Stimulated activated CD4-positive, alpha-beta T cell treated with anti-CD3 and anti-CD28 coated beads, TNF-alpha, amount 100 ng/mL, for 24 hours (primary cell): ENCODE results near the gene RNF114.
A peak's percentile ranks its signal among the peaks of the same experiment; 100 is the strongest.

Experiments used
- DNase-seq, 3 experiments: peaks; one replicate each; pipeline ENCODE4 v3.0.0-alpha.2; 2020; ENCODE audit warnings: low read depth in 3 of 3

The RNF114 gene

GRCh38 chr20:49904440-49905214 is 31.6 kb upstream of the RNF114 start:
- no peak for DNase-seq

GRCh38 chr20:49905415-49906091 is 30.6 kb upstream of the RNF114 start:
- DNase-seq, result no peak

DNA sequence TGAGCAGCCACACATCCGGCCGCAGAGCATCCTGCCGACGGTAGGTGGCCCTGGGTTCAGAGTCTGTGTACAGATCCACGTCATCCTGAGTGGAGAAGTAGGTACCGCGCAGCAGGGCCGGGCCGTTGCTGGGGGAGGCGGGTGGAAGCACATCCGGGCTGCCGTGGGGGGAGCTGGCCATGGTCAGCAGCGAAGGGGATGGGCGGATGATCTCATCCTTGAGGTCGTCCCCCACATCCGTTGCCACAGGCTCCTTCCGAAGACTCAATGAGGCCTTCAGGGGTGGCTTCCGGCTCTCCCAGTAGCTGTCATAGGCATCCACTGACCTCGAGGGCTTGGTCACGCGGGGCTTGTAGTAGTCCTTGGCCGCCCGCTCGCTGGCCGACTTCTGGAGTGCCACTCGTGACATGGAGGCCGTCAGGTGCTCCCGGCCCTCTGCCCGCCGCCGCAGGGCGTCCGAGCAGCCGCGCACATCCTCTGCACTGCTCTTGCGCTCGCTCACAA is 30.0 kb upstream of the RNF114 start:
- no peak for DNase-seq

DNA sequence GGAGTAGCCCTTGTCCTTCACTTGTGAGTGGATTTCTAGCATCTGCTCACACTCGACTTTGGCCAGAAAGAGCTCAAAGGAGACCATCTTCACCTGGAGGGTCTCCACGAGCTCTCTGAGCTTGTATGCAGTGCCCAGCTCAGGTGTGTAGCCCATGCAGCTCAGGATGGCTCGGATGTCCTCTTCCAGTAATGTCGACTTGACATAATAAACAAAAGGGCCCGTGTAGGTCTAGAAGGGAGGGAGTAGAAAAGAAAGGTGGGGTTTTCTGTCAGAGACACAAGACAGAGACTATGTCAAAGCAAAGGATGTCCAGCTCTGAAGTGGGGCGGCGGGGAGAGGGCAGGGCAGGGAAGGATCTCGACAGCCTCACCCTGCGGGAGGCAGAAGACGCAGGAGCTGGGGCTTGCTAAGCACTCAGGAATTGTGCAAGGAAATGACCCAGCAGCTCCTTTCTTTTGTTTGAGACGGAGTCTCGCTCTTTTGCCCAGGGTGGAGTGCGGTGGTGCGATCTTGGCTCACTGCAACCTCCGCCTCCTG is 29.5 kb upstream of the RNF114 start:
- DNase-seq, result no peak

DNA sequence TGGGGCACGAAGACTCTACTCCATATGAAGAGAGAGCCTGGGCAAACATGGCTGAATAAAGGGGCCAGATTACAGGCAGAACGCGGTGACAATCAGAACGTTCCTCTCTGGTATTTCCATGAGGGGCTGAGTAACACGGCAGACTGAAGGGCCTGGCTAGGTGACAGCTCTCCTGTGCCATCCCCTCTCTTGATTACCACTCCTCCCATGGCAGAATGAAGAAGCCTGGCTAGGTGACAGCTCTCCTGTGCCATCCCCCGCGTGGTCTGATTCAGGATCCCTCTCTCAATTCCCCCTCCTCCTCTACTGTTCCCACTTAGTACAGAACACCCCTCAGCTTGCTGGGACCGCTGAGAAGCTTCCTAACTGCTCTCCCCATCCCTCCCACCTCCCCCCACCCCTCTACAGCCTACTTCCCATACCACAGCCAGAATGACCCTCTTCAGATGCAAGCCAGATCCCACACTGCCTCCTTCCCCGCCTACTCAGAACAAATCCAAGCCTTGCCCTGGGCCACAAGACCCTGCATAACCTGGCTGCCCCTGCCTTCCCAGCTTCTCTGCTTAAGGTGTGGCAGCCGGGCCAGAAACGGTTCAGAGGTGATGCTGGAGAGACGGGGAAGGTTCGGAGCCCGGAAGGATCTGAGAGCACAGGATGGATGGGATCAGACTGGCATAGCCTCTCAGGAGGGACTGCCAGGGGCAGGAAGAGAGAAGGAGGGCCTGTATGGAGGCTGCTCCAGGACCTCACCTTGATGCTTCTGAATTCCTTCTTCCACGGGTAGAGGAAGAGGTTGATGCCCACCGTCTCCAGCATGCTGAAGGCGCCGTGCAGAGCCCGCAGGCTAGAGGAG is 28.6 kb upstream of the RNF114 start:
- DNase-seq, result no peak

DNA sequence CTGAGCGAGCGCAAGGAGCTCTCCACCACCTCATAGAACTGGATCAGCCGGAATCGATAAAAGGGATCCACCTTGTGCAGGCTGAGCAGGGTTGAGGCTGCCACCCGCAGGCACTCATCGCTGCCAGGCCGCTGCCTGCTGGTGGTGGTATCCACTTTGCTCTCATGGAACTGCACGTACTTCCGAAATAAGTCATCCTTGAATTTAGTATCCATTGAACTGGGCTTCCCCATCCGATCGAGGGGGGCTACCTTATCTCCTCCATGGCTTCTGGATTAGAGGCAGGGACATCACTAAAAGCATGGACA is 28.0 kb upstream of the RNF114 start:
- DNase-seq, result no peak

GRCh38 chr20:49909499-49910339 is 26.5 kb upstream of the RNF114 start:
- no peak for DNase-seq

- DNase-seq, result no peak
Observed at GRCh38 chr20:49910340-49910706, 25.9 kb upstream of the RNF114 start.

DNA sequence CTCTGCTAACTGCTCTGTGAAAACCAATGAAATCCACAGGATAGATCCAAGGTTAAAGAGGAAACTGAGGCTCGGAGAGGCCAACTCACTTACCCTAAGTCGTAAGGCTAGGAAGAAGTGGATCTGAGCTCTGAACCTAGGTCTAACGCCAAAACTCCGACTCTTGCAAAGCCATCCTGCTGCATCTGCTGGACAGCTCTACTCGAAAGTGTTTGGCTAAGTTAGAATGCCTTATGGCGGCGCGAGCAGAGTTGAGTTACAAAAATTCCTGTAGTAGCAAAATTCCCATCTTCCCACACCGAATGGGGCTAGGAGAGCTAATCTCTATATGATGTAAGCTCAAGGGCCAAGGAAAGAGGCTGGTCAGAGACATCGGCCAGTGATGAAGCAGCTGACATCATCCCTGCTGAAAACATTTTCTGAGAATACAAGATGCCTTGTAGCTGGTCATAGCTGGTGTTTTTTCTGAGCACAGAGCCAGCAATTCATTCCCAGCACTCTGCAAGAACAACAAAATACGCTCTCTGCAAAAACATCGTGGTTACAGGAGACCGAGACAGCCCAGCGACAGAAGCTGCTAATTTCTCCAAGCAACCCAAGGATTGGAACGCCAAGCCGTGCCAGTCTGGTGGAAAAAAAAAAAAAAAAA is 22.7 kb upstream of the RNF114 start:
- no peak for DNase-seq

DNA sequence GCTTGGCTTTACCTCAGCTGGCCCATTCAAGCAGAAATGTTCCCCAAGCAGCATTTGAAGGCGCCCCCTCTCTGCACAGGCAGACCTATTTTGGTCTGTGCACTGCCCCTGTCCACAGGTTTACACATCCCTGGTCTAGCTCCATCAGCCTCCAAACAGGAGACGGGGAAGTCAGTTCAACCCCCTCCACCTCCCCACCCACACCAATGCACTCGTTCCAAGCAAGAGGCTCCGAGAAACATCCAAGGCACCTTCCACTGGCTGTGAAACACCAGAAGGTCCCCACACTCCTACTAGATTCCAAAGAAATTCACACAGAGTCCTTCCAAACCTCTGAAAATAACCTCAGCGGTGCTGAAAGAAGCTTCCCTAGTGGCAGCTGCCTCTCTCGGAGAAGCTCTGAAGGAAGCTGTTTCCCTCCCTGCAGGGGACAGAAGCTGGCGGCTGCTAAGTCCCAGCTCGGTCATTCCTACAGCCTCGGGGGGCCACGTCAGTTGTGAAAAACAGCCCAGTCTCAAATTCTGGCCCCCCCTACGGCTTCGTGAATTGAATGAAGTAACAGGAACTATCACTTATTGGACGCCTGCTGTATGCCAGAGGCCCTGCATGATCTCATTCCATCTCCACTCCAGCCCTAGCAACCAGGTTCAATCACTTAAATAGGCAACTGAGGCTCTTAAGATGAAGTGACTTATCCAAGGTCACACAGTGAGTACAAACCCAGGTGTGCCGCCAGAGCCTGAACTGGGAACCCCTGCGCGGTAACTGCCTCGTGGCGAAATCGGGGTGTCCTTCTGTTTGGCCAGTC is 21.7 kb upstream of the RNF114 start:
- no peak for DNase-seq

DNA sequence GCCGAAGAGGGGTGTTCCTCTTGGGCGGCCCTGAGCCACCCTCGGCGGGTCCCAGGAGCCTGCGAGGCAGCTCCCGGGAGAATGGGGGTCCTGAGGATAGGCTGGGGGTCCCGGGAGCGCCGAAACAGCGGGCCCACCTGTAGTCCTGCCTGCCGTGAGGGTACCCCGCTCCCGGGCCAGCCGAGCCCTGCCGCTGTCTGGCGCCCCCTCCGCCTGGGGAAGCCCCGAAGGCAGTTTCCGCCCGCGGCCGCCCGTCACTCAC is 21.1 kb upstream of the RNF114 start:
- DNase-seq, result peak in 1 of 3 experiments; percentile 24

DNA sequence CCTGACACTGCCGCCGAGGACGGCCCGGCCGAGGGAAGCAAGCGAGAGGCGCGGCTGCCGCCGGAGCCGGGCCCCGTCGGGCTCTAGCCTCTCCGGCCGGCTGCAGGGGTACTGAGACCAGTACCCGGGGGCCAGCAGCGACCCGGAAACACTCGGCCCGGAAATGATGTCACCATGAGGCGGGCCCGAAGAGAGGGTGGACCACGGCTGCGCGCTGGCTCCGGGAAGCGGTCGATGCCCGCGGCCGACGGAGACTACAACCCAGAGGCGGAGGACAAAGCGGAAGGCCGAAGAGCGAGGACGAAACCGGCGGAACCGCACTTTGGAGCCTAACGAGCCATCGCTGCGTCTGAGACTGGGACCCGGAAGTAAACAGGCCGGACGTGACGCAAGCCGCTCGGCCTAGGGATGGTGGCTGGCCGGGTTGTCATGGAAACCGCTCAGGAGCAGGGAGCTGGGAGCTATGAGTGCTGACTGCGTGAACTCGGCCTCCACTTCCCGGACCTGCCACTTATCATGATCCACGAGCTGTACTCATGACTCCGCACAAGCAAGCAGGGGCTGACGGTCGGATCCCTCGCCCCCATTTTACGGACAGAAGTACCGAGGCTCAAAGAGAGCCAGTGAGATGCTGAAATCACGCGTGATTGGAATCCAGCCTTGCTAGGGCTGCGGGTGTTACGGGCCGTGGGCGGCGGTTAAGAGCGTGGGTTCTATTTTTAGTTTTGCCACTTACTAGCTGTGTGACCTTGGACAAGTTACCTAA is 20.6 kb upstream of the RNF114 start, which contains the start of gene SPATA2:
TSS of gene SPATA2 (minus strand) at position 150 of the 766 bp plus-strand sequence. CDS start 7,039 bp downstream, outside the sequence.
- peak; percentile 89 to 94 (median 92) for DNase-seq

- DNase-seq, result no peak
Observed at GRCh38 chr20:49916146-49917002, 19.8 kb upstream of the RNF114 start.

DNA sequence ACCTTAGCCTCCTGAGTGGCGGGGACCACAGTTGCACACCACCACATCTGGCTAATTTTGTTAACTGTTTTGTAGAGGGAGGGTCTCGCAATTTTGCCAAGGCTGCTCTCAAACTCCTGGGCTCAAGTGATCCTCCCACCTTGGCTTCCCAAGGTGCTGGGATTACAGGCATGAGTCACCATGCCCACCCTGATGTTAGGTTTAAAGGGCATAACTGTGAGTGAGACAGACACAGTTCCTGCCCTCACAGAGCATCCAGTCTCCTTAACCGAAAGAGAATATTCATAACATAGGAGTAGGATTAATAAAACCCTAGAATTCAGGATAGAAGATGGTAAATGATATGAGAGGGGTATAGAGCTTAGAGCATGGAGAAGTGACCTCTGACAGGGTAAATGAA is 17.8 kb upstream of the RNF114 start:
- no peak for DNase-seq

DNA sequence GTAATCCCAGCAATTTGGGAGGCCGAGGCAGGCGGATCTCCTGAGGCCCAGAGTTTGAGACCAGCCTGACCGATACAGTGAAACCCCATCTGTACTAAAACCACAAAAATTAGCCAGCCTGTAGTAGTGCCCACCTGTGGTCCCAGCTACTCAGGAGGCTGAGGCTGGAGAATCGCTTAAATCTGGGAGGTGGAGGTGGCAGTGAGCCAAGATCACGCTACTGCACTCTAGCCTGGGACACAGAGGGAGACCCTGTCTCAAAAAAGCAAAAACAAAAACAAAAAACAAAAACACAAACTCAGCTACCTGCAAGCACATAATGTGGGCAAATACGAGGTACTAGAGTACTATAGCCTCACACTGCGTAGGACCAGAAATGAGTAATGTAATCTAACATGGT is 17.2 kb upstream of the RNF114 start:
- DNase-seq, result no peak

- no peak for DNase-seq
Observed at GRCh38 chr20:49919461-49919860, 16.7 kb upstream of the RNF114 start.

- no peak for DNase-seq
Observed at GRCh38 chr20:49924247-49924646, 11.9 kb upstream of the RNF114 start.

- no peak for DNase-seq
Observed at GRCh38 chr20:49925901-49926454, 10.2 kb upstream of the RNF114 start.
